GM18861 (cell line): ENCODE results near the gene SORCS2.

ENCODE experiments used
- ATAC-seq: cut with Tn5 transposase; IDR thresholded peaks from one replicate; pipeline ENCODE4 v1.9.1; 2021; ENCODE audit not compliant: unreplicated experiment

SORCS2 gene

GRCh38 chr4:7241597-7242125, 49.3 kb downstream of the SORCS2 start:
- ATAC-seq = no peak

- ATAC-seq = no peak
Observed at GRCh38 chr4:7242766-7243165, 50.4 kb downstream of the SORCS2 start.

- ATAC-seq = no peak
Observed at GRCh38 chr4:7243609-7244330, 51.4 kb downstream of the SORCS2 start.

- ATAC-seq = no peak
Observed at GRCh38 chr4:7244331-7244665, 52.0 kb downstream of the SORCS2 start.

GRCh38 chr4:7244751-7245320, 52.5 kb downstream of the SORCS2 start:
- ATAC-seq = no peak

GRCh38 chr4:7247521-7247920, 55.2 kb downstream of the SORCS2 start:
- no peak for ATAC-seq

- ATAC-seq = no peak
Observed at GRCh38 chr4:7247946-7248345, 55.6 kb downstream of the SORCS2 start.

- ATAC-seq = no peak
Observed at GRCh38 chr4:7248857-7249256, 56.5 kb downstream of the SORCS2 start.

- no peak for ATAC-seq
Observed at GRCh38 chr4:7251321-7251720, 59.0 kb downstream of the SORCS2 start.

GRCh38 chr4:7252051-7252450, 59.7 kb downstream of the SORCS2 start:
- no peak for ATAC-seq

- ATAC-seq = no peak
Observed at GRCh38 chr4:7252510-7253340, 60.4 kb downstream of the SORCS2 start.

- ATAC-seq = no peak
Observed at GRCh38 chr4:7253341-7253700, 61.0 kb downstream of the SORCS2 start.

GRCh38 chr4:7253837-7254236, 61.5 kb downstream of the SORCS2 start:
- no peak for ATAC-seq

GRCh38 chr4:7254736-7255487, 62.6 kb downstream of the SORCS2 start:
- ATAC-seq = peak; percentile 95

- ATAC-seq = no peak
Observed at GRCh38 chr4:7255488-7255881, 63.1 kb downstream of the SORCS2 start.

- ATAC-seq = no peak
Observed at GRCh38 chr4:7255996-7256395, 63.7 kb downstream of the SORCS2 start.

- no peak for ATAC-seq
Observed at GRCh38 chr4:7256984-7257810, 64.9 kb downstream of the SORCS2 start.

- ATAC-seq = no peak
Observed at GRCh38 chr4:7259039-7259438, 66.7 kb downstream of the SORCS2 start.

- no peak for ATAC-seq
Observed at GRCh38 chr4:7260569-7260968, 68.2 kb downstream of the SORCS2 start.

- no peak for ATAC-seq
Observed at GRCh38 chr4:7261087-7261486, 68.7 kb downstream of the SORCS2 start.
